Stromal cell of bone marrow (primary cell): ENCODE measurements around the gene BAHD1.
A peak's percentile ranks its signal among the peaks of the same experiment; 100 is the strongest.
"Not testable (repeated sequence)": the region's sequence is repeated elsewhere in the genome, so short reads cannot be mapped to it uniquely, and the experiment has no call there.

Experiments
- DNase-seq: peaks from one replicate; pipeline ENCODE4 v3.0.0-alpha.2; 2012; ENCODE audit warnings: low read depth

Gene BAHD1

GRCh38 chr15:40445421-40445922 lies 4.7 kb downstream of the BAHD1 start:
- no peak for DNase-seq

DNA sequence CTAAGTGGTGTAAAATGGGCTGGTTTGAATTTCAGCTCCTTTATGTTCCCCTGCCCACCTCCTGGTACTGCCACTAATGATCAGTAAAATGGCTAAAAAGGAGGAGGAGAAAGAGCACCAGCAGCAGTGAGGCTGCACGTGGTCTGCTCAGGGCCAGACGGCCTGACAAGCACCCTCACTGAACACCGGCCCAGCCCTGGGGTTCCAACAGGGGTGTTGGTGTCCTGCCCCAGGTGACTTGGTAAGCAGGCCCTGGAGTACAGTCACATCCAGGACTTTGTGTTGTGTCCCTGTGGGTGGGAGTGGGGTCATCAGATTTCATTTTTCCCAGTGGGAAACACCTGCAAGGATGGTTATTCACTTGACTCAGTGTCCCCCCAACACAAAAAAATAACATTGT lies 5.4 kb downstream of the BAHD1 start:
- no peak for DNase-seq

DNA sequence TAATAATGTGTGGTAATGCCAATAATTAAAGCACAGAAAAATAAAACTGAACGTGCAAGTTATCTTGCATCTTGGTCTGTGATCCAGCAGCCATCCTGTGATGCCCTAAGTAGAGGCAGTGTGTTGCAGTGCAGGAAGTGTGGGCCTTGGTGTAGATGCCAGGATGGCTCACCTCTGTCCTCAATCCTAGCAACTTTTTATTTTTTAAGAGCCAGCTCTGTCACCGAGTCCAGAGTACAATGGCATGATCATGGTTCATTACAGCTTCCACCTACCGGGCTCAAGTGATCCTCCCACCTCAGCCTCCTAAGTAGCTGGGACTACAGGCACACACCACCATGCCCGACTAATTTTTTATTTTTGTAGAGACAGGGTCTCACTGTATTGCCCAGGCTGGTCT lies 7.6 kb downstream of the BAHD1 start:
- DNase-seq: no peak

DNA sequence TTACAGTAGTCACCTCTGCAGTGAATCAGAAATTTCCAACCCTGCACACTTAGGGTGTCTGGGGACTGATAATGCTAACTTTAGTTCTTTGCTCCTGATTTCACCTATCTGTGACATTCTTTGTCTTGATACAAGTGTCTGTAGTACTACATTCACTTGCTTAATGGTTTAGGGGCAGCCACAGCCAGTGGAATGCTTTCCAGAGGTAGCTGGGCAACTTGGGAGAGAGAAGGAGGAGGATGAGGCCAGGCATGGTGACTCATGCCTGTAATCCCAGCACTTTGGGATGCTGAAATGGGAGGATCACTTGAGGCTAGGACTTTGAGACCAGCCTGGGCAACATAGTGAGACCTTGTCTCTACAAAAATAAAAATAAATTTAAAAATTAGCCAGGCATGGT lies 8.5 kb downstream of the BAHD1 start:
- DNase-seq: no peak

- no peak for DNase-seq
Measured at GRCh38 chr15:40450047-40450446, 9.3 kb downstream of the BAHD1 start.

DNA sequence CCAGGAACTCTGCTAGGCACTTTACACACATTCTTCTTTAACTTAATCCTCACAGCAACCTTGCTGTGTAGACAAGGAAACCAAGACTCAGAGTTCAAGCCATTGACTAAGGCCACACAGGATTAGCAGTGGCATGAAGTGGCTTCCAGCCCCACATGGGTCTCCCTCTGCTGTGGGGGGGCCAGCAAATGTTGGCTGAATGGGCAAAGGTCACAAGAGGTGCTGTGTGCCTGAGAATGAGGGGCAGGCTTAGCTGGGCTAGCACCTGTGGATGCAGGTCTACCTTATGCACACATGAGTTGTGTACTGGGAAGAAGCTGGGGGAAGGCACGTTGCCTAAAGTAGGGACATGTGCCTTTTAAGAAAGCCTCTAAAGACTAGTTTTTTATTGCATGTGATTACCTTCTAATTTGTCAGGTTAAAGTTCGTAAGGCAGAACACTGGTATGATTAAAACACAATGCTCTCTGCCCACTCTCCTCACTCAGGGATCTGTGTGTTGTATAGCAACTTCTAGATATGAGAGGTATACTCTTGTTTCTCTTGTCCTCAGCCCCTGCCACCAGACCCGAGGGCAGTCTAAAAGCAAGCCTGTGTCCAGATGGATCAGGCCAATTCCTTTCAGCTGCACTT lies 10.9 kb downstream of the BAHD1 start:
- no peak for DNase-seq

DNA sequence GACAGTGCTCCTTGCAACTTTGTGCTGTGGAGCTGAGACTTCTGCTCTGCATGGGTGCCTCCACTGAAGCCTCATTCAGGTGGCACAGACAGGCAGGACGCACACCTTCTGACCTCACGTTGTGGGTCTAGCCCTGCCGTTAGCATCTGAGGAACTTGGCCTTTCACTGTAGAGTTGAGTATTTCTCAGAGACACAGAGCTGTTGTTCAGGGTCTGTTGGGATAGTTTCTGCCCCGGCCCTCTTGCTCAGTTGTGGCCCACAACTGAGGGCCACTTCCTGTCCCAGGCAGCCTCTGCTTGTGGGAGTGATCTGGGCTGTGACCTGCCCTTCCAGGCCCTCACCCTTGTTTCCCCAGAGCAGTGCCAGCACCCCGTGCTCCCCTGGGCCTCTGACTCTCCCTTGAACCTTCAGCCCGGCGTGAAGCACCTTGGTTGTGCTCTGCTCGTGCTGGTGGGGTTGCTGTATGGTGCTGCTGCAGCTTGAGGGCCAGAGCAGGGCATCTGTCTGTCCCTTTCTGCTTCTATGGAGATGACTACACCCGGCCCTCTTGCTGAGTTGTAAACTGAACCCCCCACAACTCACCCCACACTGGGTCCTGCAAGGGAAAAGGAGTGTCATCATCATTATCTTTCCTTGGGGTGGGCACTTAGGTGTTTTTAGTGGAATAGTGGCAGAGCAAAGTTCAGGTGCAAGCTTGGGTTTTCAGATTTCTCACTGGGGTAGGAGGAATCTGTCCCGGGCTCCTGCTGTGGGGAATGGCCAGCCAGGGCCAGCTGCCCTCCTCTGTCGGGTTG lies 11.7 kb downstream of the BAHD1 start:
- no peak for DNase-seq

DNA sequence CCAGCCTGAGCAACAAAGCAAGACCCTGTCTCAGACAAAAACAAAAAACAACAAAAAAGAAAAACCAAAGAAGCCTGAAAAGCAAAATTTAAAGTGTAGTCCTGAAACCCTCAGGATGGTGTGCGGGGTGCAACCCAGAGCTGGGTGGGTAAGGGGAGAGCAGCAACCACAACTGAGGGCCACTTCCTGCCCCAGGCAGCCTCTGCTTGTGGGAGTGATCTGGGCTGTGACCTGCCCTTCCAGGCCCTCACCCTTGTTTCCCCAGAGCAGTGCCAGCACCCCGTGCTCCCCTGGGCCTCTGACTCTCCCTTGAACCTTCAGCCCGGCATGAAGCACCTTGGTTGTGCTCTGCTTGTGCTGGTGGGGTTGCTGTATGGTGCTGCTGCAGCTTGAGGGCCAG lies 13.2 kb downstream of the BAHD1 start:
- not testable (repeated sequence) for DNase-seq

GRCh38 chr15:40454904-40455391 lies 14.2 kb downstream of the BAHD1 start:
- peak; percentile 12 for DNase-seq

GRCh38 chr15:40456299-40456712 lies 15.6 kb downstream of the BAHD1 start:
- DNase-seq: no peak

DNA sequence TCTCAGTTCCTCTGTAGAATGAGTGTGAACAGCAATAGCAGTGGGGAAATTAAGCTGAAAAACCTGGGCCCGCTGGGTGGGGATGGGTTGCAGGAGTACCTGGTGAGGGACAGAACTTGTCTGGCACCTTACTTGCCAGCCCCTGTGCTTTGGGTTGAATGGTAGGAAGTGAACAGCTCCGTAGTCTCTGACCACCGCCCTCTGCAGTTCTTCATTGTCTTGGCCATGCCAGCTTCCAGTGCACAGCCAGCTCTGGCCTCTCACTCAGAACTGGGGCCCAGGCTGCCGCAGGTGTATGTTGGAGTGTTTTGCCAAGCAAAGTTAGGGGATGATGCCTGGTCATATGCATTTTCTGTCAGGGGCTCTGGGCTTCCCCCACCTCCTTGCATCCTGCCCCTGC lies 16.0 kb downstream of the BAHD1 start:
- DNase-seq: no peak

DNA sequence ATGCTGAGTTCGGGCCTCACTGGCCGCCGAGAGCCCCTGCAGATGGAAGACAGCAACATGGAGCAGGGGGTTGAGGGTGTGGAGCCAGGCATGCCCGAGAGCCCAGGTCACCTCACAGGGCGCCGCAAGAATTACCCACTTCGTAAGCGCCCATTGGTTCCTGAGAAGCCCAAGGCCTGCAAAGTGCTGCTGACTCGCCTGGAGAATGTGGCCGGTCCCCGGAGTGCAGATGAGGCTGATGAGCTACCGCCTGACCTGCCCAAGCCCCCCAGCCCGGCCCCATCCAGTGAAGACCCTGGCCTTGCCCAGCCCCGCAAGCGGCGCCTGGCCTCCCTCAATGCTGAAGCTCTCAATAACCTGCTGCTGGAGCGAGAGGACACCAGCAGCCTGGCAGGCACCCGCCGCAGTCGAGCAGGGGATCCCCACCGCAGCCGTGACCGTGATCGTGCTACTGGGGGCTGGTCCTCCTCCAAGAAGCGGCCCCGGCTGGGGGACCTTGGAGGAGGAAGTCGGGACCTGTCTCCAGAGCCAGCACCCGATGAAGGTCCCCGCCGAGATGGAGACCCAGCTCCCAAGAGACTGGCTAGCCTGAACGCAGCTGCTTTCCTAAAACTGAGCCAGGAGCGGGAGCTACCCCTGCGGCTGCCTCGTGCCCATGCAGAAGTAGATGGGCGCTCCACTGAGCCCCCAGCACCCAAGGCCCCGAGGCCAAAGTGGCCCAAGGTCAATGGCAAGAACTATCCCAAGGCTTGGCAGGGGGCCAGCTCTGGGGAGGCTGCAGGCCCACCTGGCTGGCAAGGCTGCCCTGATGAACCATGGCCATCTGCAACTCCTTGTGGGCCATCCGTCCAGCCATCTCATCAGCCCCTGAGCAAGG lies 18.0 kb downstream of the BAHD1 start:
- no peak for DNase-seq

DNA sequence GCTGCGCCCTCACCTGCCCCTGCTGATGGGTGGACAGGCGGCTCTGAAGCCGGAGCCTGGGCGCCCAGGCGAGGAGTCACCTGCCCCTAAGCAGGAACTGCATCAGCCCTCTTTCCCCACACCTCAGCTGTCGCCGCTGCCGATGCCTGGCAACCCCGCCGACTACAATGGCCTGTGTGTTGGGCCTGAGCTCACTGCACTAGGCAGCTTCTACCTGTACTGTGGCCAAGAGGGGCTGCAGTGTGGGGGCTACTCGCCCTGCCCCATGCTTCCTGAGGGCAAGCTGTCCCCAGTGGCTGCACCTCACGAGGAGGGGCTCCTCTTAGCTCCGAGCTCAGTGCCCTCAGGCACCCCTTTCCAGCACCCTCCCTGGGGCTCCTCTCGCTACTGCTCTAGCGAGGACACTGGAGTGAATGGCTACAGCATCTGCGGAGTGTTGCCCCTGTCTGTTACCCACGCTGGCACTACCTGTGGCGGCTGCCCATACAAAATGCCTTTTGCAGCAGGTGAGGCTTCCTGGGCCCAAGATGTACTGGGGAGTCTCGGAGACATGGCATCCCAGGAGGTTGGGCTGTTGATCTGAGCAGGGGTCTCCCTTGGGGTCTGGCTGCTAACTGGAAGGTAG lies 18.8 kb downstream of the BAHD1 start:
- DNase-seq: no peak

DNA sequence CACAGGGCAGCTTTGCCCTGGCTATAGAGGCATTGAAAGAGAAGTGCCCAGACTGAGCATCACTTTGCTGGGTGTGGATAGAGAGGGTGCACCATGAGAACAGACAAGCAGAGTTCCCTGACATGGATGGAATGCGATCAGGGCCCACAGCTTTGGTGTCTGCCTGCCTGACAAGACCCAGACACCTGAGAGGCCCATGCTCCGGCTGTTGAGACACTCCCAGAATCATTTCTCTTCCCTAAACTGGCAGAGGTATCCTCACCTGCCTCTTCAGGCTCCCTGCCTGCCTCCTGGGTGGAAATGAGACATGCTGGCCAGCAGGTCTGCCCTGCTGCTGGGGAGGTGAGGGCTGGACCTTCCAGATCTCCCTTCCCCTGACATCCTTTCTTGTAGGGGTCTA lies 19.7 kb downstream of the BAHD1 start:
- no peak for DNase-seq

DNA sequence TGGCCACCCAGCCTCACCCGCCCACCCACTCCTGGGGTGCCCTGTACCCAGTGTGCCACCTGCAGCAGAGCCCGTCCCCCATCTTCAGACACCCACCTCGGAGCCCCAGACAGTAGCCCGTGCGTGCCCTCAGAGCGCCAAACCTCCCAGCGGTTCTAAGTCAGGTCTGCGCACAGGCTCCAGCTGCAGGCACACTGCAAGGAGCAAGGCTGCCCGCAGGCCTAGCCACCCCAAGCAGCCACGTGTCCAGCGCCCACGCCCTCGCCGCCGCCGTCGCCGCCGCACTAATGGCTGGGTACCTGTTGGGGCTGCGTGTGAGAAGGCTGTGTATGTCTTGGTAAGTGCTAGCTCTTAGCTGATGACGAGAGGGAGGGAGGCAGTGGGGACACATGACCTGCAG lies 21.2 kb downstream of the BAHD1 start:
- DNase-seq: no peak

GRCh38 chr15:40463279-40463678 lies 22.5 kb downstream of the BAHD1 start:
- DNase-seq: no peak

DNA sequence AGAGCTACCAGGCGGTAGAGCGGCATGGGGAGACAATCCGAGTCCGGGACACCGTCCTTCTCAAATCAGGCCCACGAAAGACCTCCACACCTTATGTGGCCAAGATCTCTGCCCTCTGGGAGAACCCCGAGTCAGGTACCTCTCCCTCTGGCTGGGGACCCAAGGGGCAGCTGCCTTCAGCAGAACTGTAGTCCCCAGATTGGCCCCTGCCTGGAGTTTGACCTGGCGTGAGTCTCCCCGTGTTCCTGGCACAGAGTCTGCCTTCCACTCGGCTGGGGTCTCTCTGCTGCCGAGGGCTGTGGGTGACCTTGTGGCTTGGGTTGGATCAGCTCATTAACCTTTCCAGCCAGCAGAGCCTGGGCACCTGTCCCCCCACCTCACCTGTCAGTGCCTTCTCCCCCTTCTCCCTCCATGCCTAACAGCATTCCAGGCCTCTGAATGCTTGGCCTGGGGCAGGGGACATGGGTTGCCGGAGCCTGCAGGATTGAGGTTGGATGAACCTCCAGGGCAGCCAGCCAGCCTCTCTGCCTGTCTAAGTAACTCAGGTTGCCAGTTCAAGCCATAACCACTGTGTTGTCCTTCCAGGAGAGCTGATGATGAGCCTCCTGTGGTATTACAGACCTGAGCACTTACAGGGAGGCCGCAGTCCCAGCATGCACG lies 23.3 kb downstream of the BAHD1 start:
- no peak for DNase-seq

- no peak for DNase-seq
Measured at GRCh38 chr15:40464595-40465185, 23.9 kb downstream of the BAHD1 start.

DNA sequence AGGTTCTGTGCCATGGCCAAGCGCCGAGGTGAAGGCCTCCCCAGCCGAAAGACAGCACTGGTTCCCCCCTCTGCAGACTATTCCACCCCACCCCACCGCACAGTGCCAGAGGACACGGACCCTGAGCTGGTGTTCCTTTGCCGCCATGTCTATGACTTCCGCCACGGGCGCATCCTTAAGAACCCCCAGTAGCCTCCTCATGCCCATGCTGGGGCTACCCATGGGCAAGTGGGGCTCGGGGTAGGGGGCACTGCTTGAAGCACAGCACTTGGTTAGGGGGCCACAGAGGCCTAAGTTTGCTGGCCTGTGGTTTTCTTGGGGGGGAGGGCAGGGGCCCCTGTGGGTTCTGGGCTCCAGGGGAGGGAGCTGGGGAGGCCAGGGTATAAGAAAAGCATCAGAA lies 25.2 kb downstream of the BAHD1 start:
- DNase-seq: no peak

DNA sequence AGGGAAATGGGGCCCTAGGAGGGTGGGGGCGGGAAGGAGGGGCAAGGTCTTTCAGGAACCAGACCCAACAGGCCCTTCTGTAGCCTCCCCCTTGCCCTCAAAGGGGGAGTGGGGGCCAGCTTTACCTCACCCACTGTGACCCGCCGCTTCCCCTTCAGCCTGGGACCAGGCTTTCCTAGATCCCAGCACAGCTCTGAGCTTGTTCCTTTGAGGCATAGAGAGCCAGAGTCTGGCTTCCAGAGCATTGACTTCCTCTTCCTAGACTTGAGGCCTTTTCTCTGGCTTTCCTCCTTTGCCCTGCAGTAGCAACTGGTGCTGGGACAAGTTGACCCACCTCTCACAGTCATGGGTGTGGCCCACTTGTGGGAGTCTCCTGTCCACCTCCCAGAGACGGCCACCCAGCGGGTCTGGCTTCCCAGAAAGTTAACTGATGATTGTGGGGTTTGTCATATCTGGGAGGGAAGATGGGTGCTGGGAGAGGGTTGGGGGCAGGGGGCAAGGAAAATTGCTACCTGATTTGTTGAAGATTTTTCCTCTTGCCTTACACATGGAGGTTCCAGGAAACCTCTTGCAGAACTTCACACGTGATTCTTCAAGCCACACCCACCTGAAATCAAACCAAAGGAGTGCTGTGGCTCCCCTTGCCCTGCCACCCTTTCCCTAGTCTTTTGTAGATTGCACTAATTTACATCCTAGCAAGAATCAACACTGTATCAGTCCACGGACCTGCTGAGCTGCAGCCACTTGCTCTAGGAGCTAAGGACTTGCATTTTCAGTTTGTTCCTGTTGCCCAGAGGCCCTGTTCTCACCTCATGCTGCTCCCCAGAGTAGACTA lies 25.9 kb downstream of the BAHD1 start:
- DNase-seq: no peak
